HepG2 (cell line): Measurements from ENCODE around the gene SLC2A4. TPM values are rescaled to one million over a fixed set of nuclear protein-coding genes. Genes with fewer than 3 reads are reported as not detected.

ENCODE experiments used
- AKAP8 ChIP-seq: sonication (generic); formaldehyde crosslinking; IDR thresholded peaks from 2 replicates; pipeline ENCODE4 v1.5.1; 2020; ENCODE audit warnings: mild to moderate bottlenecking, missing genetic modification reagents
- ATF1 ChIP-seq: IDR thresholded peaks from 2 replicates; pipeline ENCODE4 v1.6.1; 2016; ENCODE audit warnings: mild to moderate bottlenecking, control low read depth
- CENPBD1 ChIP-seq: sonication (generic); formaldehyde crosslinking; IDR thresholded peaks from 2 replicates; pipeline ENCODE4 v1.8.0; 2022; ENCODE audit warnings: missing genetic modification reagents, low read depth, mild to moderate bottlenecking, borderline replicate concordance
- CHCHD3 ChIP-seq: sonication (generic); formaldehyde crosslinking; IDR thresholded peaks from 2 replicates; pipeline ENCODE4 v1.8.0; 2022; ENCODE audit warnings: mild to moderate bottlenecking, missing genetic modification reagents, moderate library complexity
- DBP ChIP-seq: sonication (generic); formaldehyde crosslinking; IDR thresholded peaks from 2 replicates; pipeline ENCODE4 v1.4.0; 2020; ENCODE audit warnings: missing genetic modification reagents; ENCODE audit errors: not compliant biosample characterization
- DZIP1 ChIP-seq: sonication (generic); formaldehyde crosslinking; IDR thresholded peaks from 2 replicates; pipeline ENCODE4 v1.5.0; 2020; ENCODE audit warnings: mild to moderate bottlenecking, missing genetic modification reagents
- HNRNPL ChIP-seq: fragments of 200-400 bp; formaldehyde crosslinking; IDR thresholded peaks from 2 replicates; pipeline ENCODE4 v1.6.1; 2017; ENCODE audit warnings: mild to moderate bottlenecking, low read depth, low read length
- NFATC3 ChIP-seq: sonication (generic); formaldehyde crosslinking; IDR thresholded peaks from 2 replicates; pipeline ENCODE4 v1.5.1; 2020; ENCODE audit warnings: mild to moderate bottlenecking, missing genetic modification reagents
- POLR2AphosphoS5 ChIP-seq: IDR thresholded peaks from 2 replicates; pipeline ENCODE4 v1.6.1; 2012; ENCODE audit warnings: low read depth, low read length
- PTBP1 ChIP-seq: fragments of 200-400 bp; formaldehyde crosslinking; IDR thresholded peaks from 2 replicates; pipeline ENCODE4 v1.6.1; 2018; ENCODE audit warnings: low read length, low read depth; ENCODE audit not compliant: poor library complexity, severe bottlenecking
- SAP130 ChIP-seq: IDR thresholded peaks from 2 replicates; pipeline ENCODE4 v1.6.1; 2016; ENCODE audit warnings: low read depth
- SIX1 ChIP-seq: sonication (generic); formaldehyde crosslinking; IDR thresholded peaks from 2 replicates; pipeline ENCODE4 v1.4.0; 2020; ENCODE audit warnings: missing genetic modification reagents, borderline replicate concordance
- ZNF12 ChIP-seq: sonication (generic); formaldehyde crosslinking; IDR thresholded peaks from 2 replicates; pipeline ENCODE4 v1.5.0; 2020; ENCODE audit warnings: missing genetic modification reagents
- ZNF318 ChIP-seq: sonication (generic); formaldehyde crosslinking; IDR thresholded peaks from 2 replicates; pipeline ENCODE4 v1.4.0; 2020; ENCODE audit warnings: mild to moderate bottlenecking, missing genetic modification reagents
- ZNF383 ChIP-seq: sonication (generic); formaldehyde crosslinking; IDR thresholded peaks from 2 replicates; pipeline ENCODE4 v1.4.0; 2020; ENCODE audit warnings: missing genetic modification reagents, mild to moderate bottlenecking, borderline replicate concordance
- ZNF577 ChIP-seq: sonication (generic); formaldehyde crosslinking; IDR thresholded peaks from 2 replicates; pipeline ENCODE4 v1.4.0; 2020; ENCODE audit warnings: mild to moderate bottlenecking, low read depth, missing genetic modification reagents, borderline replicate concordance
- polyA plus RNA-seq, 8 experiments: library from polyadenylated mRNA; depleted of rRNA in 3 of 8; stranded (reverse) in 7 of 8; unstranded in 1 of 8; fragments of >200 nt; fragmentation: Illumina TruSeq in 4 of 8; extraction: Trizol in 4 of 8; gene quantifications; 2 replicates each; pipeline versions ENCODE4 v1.2.1 to v1.2.3, GENCODE V29; 2011 to 2016; ENCODE audit warnings: low read depth in 4 of 8, missing spikeins in 1 of 8, mixed read lengths in 1 of 8; ENCODE audit not compliant: insufficient read depth in 1 of 8
- total RNA-seq, 5 experiments: library from RNA; depleted of rRNA; stranded (reverse); fragments of >200 nt; fragmentation: Illumina TruSeq; extraction: Trizol; gene quantifications; 2 replicates each; pipeline ENCODE4 v1.2.3, GENCODE V29; 2016; ENCODE audit warnings: low read depth in 1 of 5

SLC2A4 gene
- total and polyA plus RNA-seq, 2 of the 13 experiments (the other 11 are each of a cell fraction or from before 2014, with no cell fraction given) = 4.9 to 5.8 TPM

- TF ChIP-seq DBP (CRISPR knock-in tag) (no peak), ZNF318 (peak; percentile 76; the same call in 1 of the 2 replicates), ATF1 (CRISPR knock-in tag) (peak; percentile 96), AKAP8 (CRISPR knock-in tag) (no peak; the same call in 1 of the 2 replicates), PTBP1 (peak; percentile 98), SAP130 (CRISPR knock-in tag) (peak; percentile 96), DZIP1 (peak; percentile 90), ZNF383 (CRISPR knock-in tag) (no peak), CENPBD1 (CRISPR knock-in tag) (no peak), ZNF12 (peak; percentile 35; the same call in 1 of the 2 replicates), ZNF577 (CRISPR knock-in tag) (no peak), CHCHD3 (no peak), SIX1 (CRISPR knock-in tag) (no peak), POLR2AphosphoS5 (peak; percentile 79), NFATC3 (CRISPR knock-in tag) (no peak), HNRNPL (no peak)
Measured at GRCh38 chr17:7252176-7253043, 29.1 kb upstream of the SLC2A4 start, which contains the start of gene ELP5 (continued).
